Measurements from ENCODE around the gene KCTD14.

Gene KCTD14

GRCh38 chr11:78063440-78064181 is 40.5 kb upstream of the KCTD14 start, which contains the start of gene THRSP:
Gene THRSP (plus strand): TSS chr11:78063861. CDS start chr11:78063882, 21 bp downstream.
- peaks cover 2 to 5% of the 10 kb centered on the region in 2 donors for H3K9me3 ChIP-seq (replicated peaks in 1 of 2; ENCODE audit: control insufficient read depth in 2 of 2, insufficient read depth in 1 of 2, low read depth in 1 of 2, low read length in 2 of 2)
- H3K27ac ChIP-seq (replicated peaks; ENCODE audit: low read length): no peak within 1 kb of the TSS
- peak within 1 kb of the TSS; percentile 16 for H3K23ac ChIP-seq (ENCODE audit: low read depth, low read length, poor library complexity)
- peak within 1 kb of the TSS in 1 of 2 donors; percentile 0 for H3K4me3 ChIP-seq (ENCODE audit: low read length in 2 of 2)
- no peak within 1 kb of the TSS for H4K91ac ChIP-seq (ENCODE audit: low read depth, low read length, poor library complexity)
- no peak for DNase-seq (ENCODE audit: low spot score)
- H3K18ac ChIP-seq (ENCODE audit: low read length): no peak within 1 kb of the TSS
- H4K8ac ChIP-seq (ENCODE audit: low read depth, low read length): no peak within 1 kb of the TSS
- H3K4me1 ChIP-seq (ENCODE audit: control insufficient read depth in 2 of 2, insufficient read depth in 1 of 2, low read depth in 1 of 2, low read length in 2 of 2): no peaks in the 10 kb centered on the region
- H3K14ac ChIP-seq (ENCODE audit: low read length): no peak within 1 kb of the TSS
- no peaks in the 10 kb centered on the region for H3K27me3 ChIP-seq (ENCODE audit: control insufficient read depth in 3 of 3, insufficient read depth in 3 of 3, low read depth in 1 of 3, low read length in 3 of 3)
- no peak within 1 kb of the TSS for H2BK5ac ChIP-seq (ENCODE audit: low read length)
- no peak within 1 kb of the TSS for H2AK5ac ChIP-seq (ENCODE audit: low read depth, low read length)
- H2AFZ ChIP-seq (ENCODE audit: low read length): no peak within 1 kb of the TSS
- no peak within 1 kb of the TSS for H3K4me2 ChIP-seq (ENCODE audit: insufficient read depth, low read length, poor library complexity, severe bottlenecking)
- no peak within 1 kb of the TSS for H2BK15ac ChIP-seq (ENCODE audit: low read length)
- peaks cover 2% of the 10 kb centered on the region for H3K79me1 ChIP-seq (ENCODE audit: low read depth, low read length)
- WGBS, 2 donors (ENCODE audit: extremely low coverage in 2 of 2, insufficient read length in 2 of 2, insufficient replicate concordance in 1 of 2): no CpG with 5 or more reads among the region's 14 CpGs
- no peak within 1 kb of the TSS for H2BK120ac ChIP-seq (ENCODE audit: low read depth, low read length)
- no peak within 1 kb of the TSS for H3K4ac ChIP-seq (ENCODE audit: low read length)
- H3K9ac ChIP-seq (ENCODE audit: low read depth, low read length, poor library complexity): no peak within 1 kb of the TSS
- no peak within 1 kb of the TSS for H2BK12ac ChIP-seq (ENCODE audit: low read length)
- H3K36me3 ChIP-seq (replicated peaks in 1 of 2; ENCODE audit: control insufficient read depth in 2 of 2, insufficient read depth in 2 of 2, low read length in 2 of 2): peaks cover 5 to 14% of the 10 kb centered on the region in 2 donors

GRCh38 chr11:78062671-78063070 is 39.6 kb upstream of the KCTD14 start:
- Histone ChIP-seq H2BK5ac (ENCODE audit: low read length) (no peak overlapping the region), H3K4me3 (ENCODE audit: low read length in 2 of 2) (no peak overlapping the region), H2AK5ac (ENCODE audit: low read depth, low read length) (no peak overlapping the region), H3K4ac (ENCODE audit: low read length) (no peak overlapping the region), H3K4me2 (ENCODE audit: insufficient read depth, low read length, poor library complexity, severe bottlenecking) (no peak overlapping the region), H3K36me3 (replicated peaks in 1 of 2; ENCODE audit: control insufficient read depth in 2 of 2, insufficient read depth in 2 of 2, low read length in 2 of 2) (peaks cover 4 to 5% of the 10 kb centered on the region in 2 donors), H3K9me3 (replicated peaks in 1 of 2; ENCODE audit: control insufficient read depth in 2 of 2, insufficient read depth in 1 of 2, low read depth in 1 of 2, low read length in 2 of 2) (peaks cover 2% of the 10 kb centered on the region in 2 donors), H2AFZ (ENCODE audit: low read length) (no peak overlapping the region), H3K14ac (ENCODE audit: low read length) (no peak overlapping the region), H4K8ac (ENCODE audit: low read depth, low read length) (no peak overlapping the region), H3K18ac (ENCODE audit: low read length) (no peak overlapping the region), H2BK12ac (ENCODE audit: low read length) (no peak overlapping the region), H2BK15ac (ENCODE audit: low read length) (no peak overlapping the region), H3K9ac (ENCODE audit: low read depth, low read length, poor library complexity) (no peak overlapping the region), H3K79me1 (ENCODE audit: low read depth, low read length) (peaks cover under 1% of the 10 kb centered on the region), H3K27me3 (ENCODE audit: control insufficient read depth in 3 of 3, insufficient read depth in 3 of 3, low read depth in 1 of 3, low read length in 3 of 3) (no peaks in the 10 kb centered on the region), H2BK120ac (ENCODE audit: low read depth, low read length) (no peak overlapping the region), H3K4me1 (ENCODE audit: control insufficient read depth in 2 of 2, insufficient read depth in 1 of 2, low read depth in 1 of 2, low read length in 2 of 2) (no peaks in the 10 kb centered on the region), H4K91ac (ENCODE audit: low read depth, low read length, poor library complexity) (no peak overlapping the region), H3K27ac (replicated peaks; ENCODE audit: low read length) (no peak overlapping the region), H3K23ac (ENCODE audit: low read depth, low read length, poor library complexity) (no peak overlapping the region)
- DNase-seq (ENCODE audit: low spot score): no peak
- no CpG with 5 or more reads among the region's 2 CpGs for WGBS, 2 donors (ENCODE audit: extremely low coverage in 2 of 2, insufficient read length in 2 of 2, insufficient replicate concordance in 1 of 2)

GRCh38 chr11:78061921-78062311 is 38.8 kb upstream of the KCTD14 start:
- Histone ChIP-seq H3K9ac (ENCODE audit: low read depth, low read length, poor library complexity) (no peak overlapping the region), H3K14ac (ENCODE audit: low read length) (peak overlapping the region; percentile 56), H3K23ac (ENCODE audit: low read depth, low read length, poor library complexity) (no peak overlapping the region), H2AFZ (ENCODE audit: low read length) (no peak overlapping the region), H2BK5ac (ENCODE audit: low read length) (no peak overlapping the region), H3K79me1 (ENCODE audit: low read depth, low read length) (no peaks in the 10 kb centered on the region), H3K4me1 (ENCODE audit: control insufficient read depth in 2 of 2, insufficient read depth in 1 of 2, low read depth in 1 of 2, low read length in 2 of 2) (no peaks in the 10 kb centered on the region), H3K9me3 (replicated peaks in 1 of 2; ENCODE audit: control insufficient read depth in 2 of 2, insufficient read depth in 1 of 2, low read depth in 1 of 2, low read length in 2 of 2) (no peaks in the 10 kb centered on the region), H4K91ac (ENCODE audit: low read depth, low read length, poor library complexity) (no peak overlapping the region), H3K18ac (ENCODE audit: low read length) (no peak overlapping the region), H2BK15ac (ENCODE audit: low read length) (no peak overlapping the region), H3K4me3 (ENCODE audit: low read length in 2 of 2) (no peak overlapping the region), H4K8ac (ENCODE audit: low read depth, low read length) (no peak overlapping the region), H3K36me3 (replicated peaks in 1 of 2; ENCODE audit: control insufficient read depth in 2 of 2, insufficient read depth in 2 of 2, low read length in 2 of 2) (no peaks in the 10 kb centered on the region), H2BK12ac (ENCODE audit: low read length) (no peak overlapping the region), H2BK120ac (ENCODE audit: low read depth, low read length) (no peak overlapping the region), H3K27ac (replicated peaks; ENCODE audit: low read length) (no peak overlapping the region), H3K4ac (ENCODE audit: low read length) (no peak overlapping the region), H3K27me3 (ENCODE audit: control insufficient read depth in 3 of 3, insufficient read depth in 3 of 3, low read depth in 1 of 3, low read length in 3 of 3) (no peaks in the 10 kb centered on the region), H3K4me2 (ENCODE audit: insufficient read depth, low read length, poor library complexity, severe bottlenecking) (no peak overlapping the region), H2AK5ac (ENCODE audit: low read depth, low read length) (no peak overlapping the region)
- no peak for DNase-seq (ENCODE audit: low spot score)
- WGBS, 2 donors (ENCODE audit: extremely low coverage in 2 of 2, insufficient read length in 2 of 2, insufficient replicate concordance in 1 of 2): no CpG with 5 or more reads among the region's 4 CpGs

GRCh38 chr11:78061088-78061920 is 38.2 kb upstream of the KCTD14 start:
- H3K27me3 ChIP-seq (ENCODE audit: control insufficient read depth in 3 of 3, insufficient read depth in 3 of 3, low read depth in 1 of 3, low read length in 3 of 3): no peaks in the 10 kb centered on the region
- H2BK15ac ChIP-seq (ENCODE audit: low read length): no peak overlapping the region
- no peak overlapping the region for H2BK5ac ChIP-seq (ENCODE audit: low read length)
- H3K27ac ChIP-seq (replicated peaks; ENCODE audit: low read length): no peak overlapping the region
- H3K4ac ChIP-seq (ENCODE audit: low read length): no peak overlapping the region
- no peak for DNase-seq (ENCODE audit: low spot score)
- WGBS, 2 donors (ENCODE audit: extremely low coverage in 2 of 2, insufficient read length in 2 of 2, insufficient replicate concordance in 1 of 2): no CpG with 5 or more reads among the region's 4 CpGs
- H3K79me1 ChIP-seq (ENCODE audit: low read depth, low read length): no peaks in the 10 kb centered on the region
- H3K9ac ChIP-seq (ENCODE audit: low read depth, low read length, poor library complexity): no peak overlapping the region
- H3K23ac ChIP-seq (ENCODE audit: low read depth, low read length, poor library complexity): no peak overlapping the region
- no peak overlapping the region for H2BK12ac ChIP-seq (ENCODE audit: low read length)
- no peaks in the 10 kb centered on the region for H3K4me1 ChIP-seq (ENCODE audit: control insufficient read depth in 2 of 2, insufficient read depth in 1 of 2, low read depth in 1 of 2, low read length in 2 of 2)
- no peak overlapping the region for H2AFZ ChIP-seq (ENCODE audit: low read length)
- H3K14ac ChIP-seq (ENCODE audit: low read length): no peak overlapping the region
- H4K8ac ChIP-seq (ENCODE audit: low read depth, low read length): no peak overlapping the region
- no peak overlapping the region for H4K91ac ChIP-seq (ENCODE audit: low read depth, low read length, poor library complexity)
- no peak overlapping the region for H2AK5ac ChIP-seq (ENCODE audit: low read depth, low read length)
- H3K4me2 ChIP-seq (ENCODE audit: insufficient read depth, low read length, poor library complexity, severe bottlenecking): no peak overlapping the region
- H3K36me3 ChIP-seq (replicated peaks in 1 of 2; ENCODE audit: control insufficient read depth in 2 of 2, insufficient read depth in 2 of 2, low read length in 2 of 2): no peaks in the 10 kb centered on the region
- no peak overlapping the region for H3K4me3 ChIP-seq (ENCODE audit: low read length in 2 of 2)
- H3K18ac ChIP-seq (ENCODE audit: low read length): no peak overlapping the region
- H3K9me3 ChIP-seq (replicated peaks in 1 of 2; ENCODE audit: control insufficient read depth in 2 of 2, insufficient read depth in 1 of 2, low read depth in 1 of 2, low read length in 2 of 2): no peaks in the 10 kb centered on the region
- no peak overlapping the region for H2BK120ac ChIP-seq (ENCODE audit: low read depth, low read length)
